Measurements from ENCODE around the gene VPS37B. TPM values are rescaled to one million over a fixed set of nuclear protein-coding genes. Genes with fewer than 3 reads are reported as not detected.
"Not testable (repeated sequence)": the region's sequence is repeated elsewhere in the genome, so short reads cannot be mapped to it uniquely, and the experiment has no call there.

VPS37B gene
- total RNA-seq, 1 donor from 2014 or later = 59.7 TPM

DNA sequence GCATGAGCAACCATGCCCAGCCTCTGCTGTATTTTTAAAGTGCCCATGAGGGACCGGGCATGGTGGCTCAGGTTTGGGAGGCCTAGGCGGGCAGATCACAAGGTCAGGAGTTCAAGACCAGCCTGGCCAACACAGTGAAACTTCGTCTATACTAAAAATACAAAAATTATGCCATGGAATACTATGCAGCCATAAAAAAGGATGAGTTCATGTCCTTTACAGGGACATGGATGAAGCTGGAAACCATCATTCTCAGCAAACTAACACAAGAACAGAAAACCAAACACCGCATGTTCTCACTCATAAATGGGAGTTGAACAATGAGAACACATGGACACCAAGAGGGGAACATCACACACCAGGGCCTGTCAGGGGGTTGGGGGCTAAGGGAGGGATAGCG is 9.3 kb upstream of the VPS37B start:
- not testable (repeated sequence) for DNase-seq (ENCODE audit: low spot score)

DNA sequence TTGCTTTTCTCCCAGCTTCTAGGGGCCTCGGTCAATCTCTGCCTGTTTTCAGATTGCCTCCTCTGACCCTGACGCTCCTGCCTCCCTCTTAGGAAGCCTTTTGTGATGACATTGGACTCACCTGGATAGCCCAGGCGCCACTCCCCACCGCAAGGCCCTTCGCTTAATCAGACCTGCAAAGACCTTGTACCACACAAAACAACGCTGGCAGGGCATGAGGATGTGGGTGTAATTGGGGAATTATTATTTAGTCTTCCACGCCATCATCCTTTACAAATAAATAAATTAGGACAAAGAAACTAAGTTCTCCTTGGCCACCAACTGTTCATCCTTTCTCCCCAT is 7.7 kb upstream of the VPS37B start:
- no peak for DNase-seq (ENCODE audit: low spot score)

- no peak for DNase-seq (ENCODE audit: low spot score)
Measured at GRCh38 chr12:122902854-122903692, 7.1 kb upstream of the VPS37B start.

DNA sequence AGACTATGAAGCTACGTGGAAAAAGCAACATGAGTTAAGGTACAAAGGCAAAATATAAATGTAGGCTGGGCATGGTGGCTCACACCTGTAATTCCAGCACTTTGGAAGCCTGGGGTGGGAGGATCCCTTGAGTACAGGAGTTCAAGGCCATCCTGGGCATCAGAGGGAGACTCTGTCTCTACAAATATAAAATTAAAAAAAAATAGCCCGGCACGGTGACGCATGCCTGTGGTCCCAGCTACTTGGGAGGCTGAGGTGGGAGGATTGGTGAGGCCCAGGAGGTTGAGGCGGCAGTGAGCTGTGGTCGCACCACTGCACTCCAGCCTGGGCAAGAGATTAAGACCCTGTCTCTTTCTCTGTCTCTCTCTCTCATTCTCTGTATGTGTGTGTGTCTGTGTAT is 4.0 kb upstream of the VPS37B start:
- DNase-seq (ENCODE audit: low spot score) = no peak

- no peak for DNase-seq (ENCODE audit: low spot score)
Measured at GRCh38 chr12:122896662-122897061, 738 bp upstream of the VPS37B start.

DNA sequence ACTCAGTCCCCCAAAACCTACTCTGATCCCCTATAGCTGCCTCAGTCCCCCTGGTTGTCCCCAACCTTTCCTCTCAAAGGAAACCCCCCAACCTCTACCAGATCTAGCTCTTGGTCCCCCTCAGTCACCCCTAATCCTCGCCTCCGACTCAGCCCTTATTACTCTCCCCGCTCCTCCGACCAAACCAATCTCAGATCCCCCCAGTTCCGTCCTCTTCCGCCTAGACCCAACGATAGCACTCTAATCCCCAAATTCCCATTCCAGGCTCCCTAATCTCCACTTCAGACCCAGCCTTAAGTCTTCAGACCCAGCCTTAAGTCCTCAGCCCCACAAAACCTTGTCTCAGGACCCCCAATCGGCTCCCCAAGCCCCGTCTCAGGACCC is 612 bp downstream of the VPS37B start:
- no peak for DNase-seq (ENCODE audit: low spot score)

- no peak for DNase-seq (ENCODE audit: low spot score)
Measured at GRCh38 chr12:122894193-122895121, 1.5 kb downstream of the VPS37B start.

- no peak for DNase-seq (ENCODE audit: low spot score)
Measured at GRCh38 chr12:122893208-122894153, 2.4 kb downstream of the VPS37B start.

DNA sequence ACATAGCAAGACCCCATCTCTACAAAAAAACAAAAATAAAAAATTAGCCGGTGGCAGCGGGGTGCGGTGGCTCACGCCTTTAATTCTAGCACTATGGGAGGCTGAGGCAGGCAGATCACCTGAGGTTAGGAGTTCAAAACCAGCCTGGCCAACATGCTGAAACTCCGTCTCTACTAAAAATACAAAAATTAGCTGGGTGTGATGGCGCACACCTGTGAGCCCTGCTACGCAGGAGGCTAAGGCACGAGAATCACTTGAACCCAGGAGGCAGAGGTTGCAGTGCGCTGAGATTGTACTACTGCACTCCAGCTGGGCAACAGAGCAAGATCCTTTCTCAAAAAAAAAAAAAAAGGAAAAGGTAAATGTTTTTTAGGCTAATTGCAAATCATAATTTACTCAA is 3.2 kb downstream of the VPS37B start:
- not testable (repeated sequence) for DNase-seq (ENCODE audit: low spot score)

- DNase-seq (ENCODE audit: low spot score) = no peak
Measured at GRCh38 chr12:122891661-122892525, 4.0 kb downstream of the VPS37B start.

DNA sequence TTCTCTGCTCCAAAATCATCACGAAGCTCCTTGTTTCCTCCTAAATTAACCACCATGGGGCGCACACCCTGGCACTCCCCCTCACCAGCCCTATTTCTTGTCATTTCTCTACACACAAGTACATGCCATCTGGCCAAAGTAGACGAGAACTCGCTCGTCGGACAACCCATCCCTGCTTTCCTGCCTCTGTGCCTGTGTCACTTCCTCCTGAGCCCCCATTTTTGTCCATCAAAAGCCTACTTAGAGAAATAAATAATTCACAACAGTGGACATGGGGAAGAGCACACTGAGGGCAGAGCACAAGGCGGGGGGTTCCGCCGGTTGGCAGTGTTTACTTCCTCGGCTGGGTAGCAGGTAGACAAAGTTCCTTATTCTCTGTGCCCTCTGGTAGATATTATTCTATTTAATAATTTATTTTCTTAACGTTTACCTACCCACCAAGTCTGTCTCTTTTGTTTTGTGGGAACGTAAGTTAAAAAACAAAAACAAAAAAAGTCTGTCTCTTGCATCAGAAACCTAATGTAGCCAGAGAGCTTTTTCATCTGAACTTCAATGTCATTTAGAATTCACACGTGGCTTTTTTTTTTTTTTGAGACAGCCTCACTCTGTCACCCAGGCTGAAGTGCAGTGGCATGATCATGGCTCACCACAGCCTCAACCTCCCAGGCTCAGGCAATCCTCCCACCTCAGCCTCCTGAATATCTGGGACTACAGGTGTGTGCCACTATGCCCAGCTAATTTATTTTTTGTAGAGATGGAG is 6.0 kb downstream of the VPS37B start:
- no peak for DNase-seq (ENCODE audit: low spot score)

DNA sequence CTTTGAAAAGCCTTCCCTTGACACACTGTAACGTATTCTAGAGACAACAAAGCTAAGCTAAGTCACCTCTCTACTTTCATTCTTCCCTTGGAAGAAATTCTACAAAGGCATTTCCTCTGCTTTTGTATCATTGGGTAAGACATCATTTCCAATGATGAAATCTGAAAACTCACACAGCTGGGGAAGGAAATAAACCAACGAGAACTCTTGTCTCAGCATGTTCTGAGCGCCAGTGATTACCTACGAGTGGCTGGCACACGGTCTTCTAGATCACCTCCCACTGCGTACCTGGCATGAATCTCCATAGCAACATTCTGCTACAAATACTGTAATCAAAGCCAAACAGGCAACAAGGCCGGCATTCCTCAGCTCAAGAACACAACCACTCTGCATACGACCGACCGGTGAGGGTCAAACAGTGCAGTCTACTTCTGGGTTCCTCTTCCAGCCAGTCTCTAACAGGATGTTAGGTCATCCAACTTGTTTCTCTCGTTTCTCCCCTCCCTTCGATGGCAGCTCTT is 7.6 kb downstream of the VPS37B start:
- DNase-seq (ENCODE audit: low spot score) = peak; percentile 86

- DNase-seq (ENCODE audit: low spot score) = no peak
Measured at GRCh38 chr12:122887819-122888212, 8.1 kb downstream of the VPS37B start.

GRCh38 chr12:122886851-122887818 is 8.8 kb downstream of the VPS37B start:
- DNase-seq (ENCODE audit: low spot score) = no peak

- DNase-seq (ENCODE audit: low spot score) = no peak
Measured at GRCh38 chr12:122886161-122886560, 9.8 kb downstream of the VPS37B start.

GRCh38 chr12:122884860-122885259 is 11.1 kb downstream of the VPS37B start:
- DNase-seq (ENCODE audit: low spot score) = no peak

GRCh38 chr12:122884091-122884826 is 11.7 kb downstream of the VPS37B start:
- no peak for DNase-seq (ENCODE audit: low spot score)

All from ureter (tissue), 1 donor.